Suprapubic skin (tissue), 4 donors: Measurements from ENCODE around the gene SLC30A1. TPM values are rescaled to one million over a fixed set of nuclear protein-coding genes. Genes with fewer than 3 reads are reported as not detected.

Experiments used
- DNase-seq, 2 donors: peaks; one replicate each; pipeline ENCODE4 v3.0.0-alpha.2; 2019; ENCODE audit warnings: low spot score in 2 of 2
- H3K27ac ChIP-seq: fragments of 200-600 bp; sonication (generic); one replicate; pipeline ENCODE4 v1.5.1; 2019
- H3K27me3 ChIP-seq: fragments of 200-600 bp; sonication (generic); one replicate; pipeline ENCODE4 v1.5.1; 2019
- H3K36me3 ChIP-seq: fragments of 200-600 bp; sonication (generic); one replicate; pipeline ENCODE4 v1.5.1; 2019
- H3K4me1 ChIP-seq: fragments of 200-600 bp; sonication (generic); one replicate; pipeline ENCODE4 v1.5.1; 2019
- H3K4me3 ChIP-seq: fragments of 200-600 bp; sonication (generic); one replicate; pipeline ENCODE4 v1.5.1; 2019; ENCODE audit warnings: mild to moderate bottlenecking
- H3K9me3 ChIP-seq: fragments of 200-600 bp; sonication (generic); one replicate; pipeline ENCODE4 v1.5.1; 2019
- CTCF ChIP-seq, 2 donors: fragments of 200-600 bp in 1 of 2; fragments of 450-650 bp in 1 of 2; sonication (generic) in 1 of 2; IDR thresholded peaks; one replicate each; pipeline ENCODE4 v1.5.1; 2016 to 2019; ENCODE audit warnings: antibody characterized with exemption in 2 of 2, mild to moderate bottlenecking in 1 of 2, moderate library complexity in 1 of 2
- EP300 ChIP-seq: sonication (generic); formaldehyde crosslinking; IDR thresholded peaks from one replicate; pipeline ENCODE4 v1.6.1; 2017; ENCODE audit warnings: antibody characterized with exemption
- POLR2A ChIP-seq, 2 donors: fragments of 450-650 bp; IDR thresholded peaks; one replicate each; pipeline ENCODE4 v1.6.1; 2017; ENCODE audit warnings: antibody characterized with exemption in 2 of 2, mild to moderate bottlenecking in 2 of 2, moderate library complexity in 2 of 2
- POLR2AphosphoS5 ChIP-seq, 3 donors: sonication (generic); formaldehyde crosslinking; IDR thresholded peaks; one replicate each; pipeline ENCODE4 v1.6.1; 2017; ENCODE audit warnings: antibody characterized with exemption in 3 of 3
- WGBS: methylation state at CpG from one replicate; pipeline ENCODE4 v1.1.5; 2018; 5-methylcytosine and 5-hydroxymethylcytosine counted together
- total RNA-seq, 4 donors: library from RNA; depleted of rRNA; stranded (reverse); fragments of >200 nt; gene quantifications; one replicate each; pipeline ENCODE4 v1.1.0, GENCODE V29; 2016

SLC30A1 gene
- total RNA-seq, 4 donors from 2014 or later: 8.9 to 42.5 (median 29.8) TPM

- Histone ChIP-seq H3K4me1 (peaks cover 23% of the 10 kb centered on the region), H3K4me3 (no peak overlapping the region), H3K27me3 (no peaks in the 10 kb centered on the region), H3K9me3 (no peaks in the 10 kb centered on the region), H3K36me3 (no peaks in the 10 kb centered on the region), H3K27ac (no peak overlapping the region)
- TF ChIP-seq EP300 (no peak), POLR2AphosphoS5 (IDR thresholded peaks at IDR 0.05) (no peak), CTCF (IDR thresholded peaks at IDR 0.05) (no peak), POLR2A (IDR thresholded peaks at IDR 0.05) (no peak)
- 77% methylated on average over 4 of the region's 4 CpGs for WGBS
- no peak for DNase-seq
Observed at GRCh38 chr1:211611818-211612217, 32.9 kb upstream of the SLC30A1 start.

- no peaks in the 10 kb centered on the region for H3K27me3 ChIP-seq
- TF ChIP-seq EP300 (no peak), CTCF (IDR thresholded peaks at IDR 0.05) (no peak), POLR2A (IDR thresholded peaks at IDR 0.05) (no peak), POLR2AphosphoS5 (IDR thresholded peaks at IDR 0.05) (no peak)
- no peak overlapping the region for H3K4me3 ChIP-seq
- peaks cover 23% of the 10 kb centered on the region for H3K4me1 ChIP-seq
- 24% methylated on average over 8 of the region's 9 CpGs for WGBS
- no peaks in the 10 kb centered on the region for H3K36me3 ChIP-seq
- H3K27ac ChIP-seq: no peak overlapping the region
- H3K9me3 ChIP-seq: no peaks in the 10 kb centered on the region
- no peak for DNase-seq
Observed at GRCh38 chr1:211610779-211611556, 32.0 kb upstream of the SLC30A1 start.

- H3K27ac ChIP-seq: no peak overlapping the region
- H3K9me3 ChIP-seq: no peaks in the 10 kb centered on the region
- WGBS: 77% methylated on average over 9 of the region's 10 CpGs
- DNase-seq: no peak
- peaks cover 23% of the 10 kb centered on the region for H3K4me1 ChIP-seq
- TF ChIP-seq CTCF (IDR thresholded peaks at IDR 0.05): no peak
- TF ChIP-seq POLR2A (IDR thresholded peaks at IDR 0.05): no peak
- no peak for TF ChIP-seq POLR2AphosphoS5 (IDR thresholded peaks at IDR 0.05)
- TF ChIP-seq EP300: no peak
- no peak overlapping the region for H3K4me3 ChIP-seq
- H3K36me3 ChIP-seq: no peaks in the 10 kb centered on the region
- H3K27me3 ChIP-seq: no peaks in the 10 kb centered on the region
Observed at GRCh38 chr1:211609120-211610024, 30.4 kb upstream of the SLC30A1 start.

GRCh38 chr1:211607754-211608473 lies 29.0 kb upstream of the SLC30A1 start:
- 88% methylated on average over 6 of the region's 6 CpGs for WGBS
- no peaks in the 10 kb centered on the region for H3K27me3 ChIP-seq
- TF ChIP-seq CTCF (IDR thresholded peaks at IDR 0.05) (no peak), EP300 (no peak), POLR2A (IDR thresholded peaks at IDR 0.05) (no peak), POLR2AphosphoS5 (IDR thresholded peaks at IDR 0.05) (no peak)
- H3K4me3 ChIP-seq: no peak overlapping the region
- no peak overlapping the region for H3K27ac ChIP-seq
- H3K4me1 ChIP-seq: peaks cover 24% of the 10 kb centered on the region
- H3K36me3 ChIP-seq: no peaks in the 10 kb centered on the region
- no peaks in the 10 kb centered on the region for H3K9me3 ChIP-seq
- DNase-seq: no peak
